Ishikawa (cell line): Measurements from ENCODE around the gene DENND4C.

Experiments used
- CEBPB ChIP-seq: IDR thresholded peaks from 2 replicates; pipeline ENCODE4 v1.6.1; 2012
- CREB1 ChIP-seq: IDR thresholded peaks from 2 replicates; pipeline ENCODE4 v1.6.1; 2012; ENCODE audit warnings: low read depth
- EGR1 ChIP-seq: IDR thresholded peaks from 2 replicates; pipeline ENCODE4 v1.6.1; 2012
- FOXM1 ChIP-seq: IDR thresholded peaks from 2 replicates; pipeline ENCODE4 v1.6.1; 2012; ENCODE audit warnings: low read depth, borderline replicate concordance
- NFIC ChIP-seq: IDR thresholded peaks from 2 replicates; pipeline ENCODE4 v1.6.1; 2012
- RAD21 ChIP-seq: IDR thresholded peaks from 2 replicates; pipeline ENCODE4 v1.6.1; 2012; ENCODE audit warnings: low read depth
- REST ChIP-seq: IDR thresholded peaks from 2 replicates; pipeline ENCODE4 v1.6.1; 2012; ENCODE audit warnings: low read depth, mild to moderate bottlenecking
- TAF1 ChIP-seq: IDR thresholded peaks from 2 replicates; pipeline ENCODE4 v1.6.1; 2012; ENCODE audit warnings: low read depth, mild to moderate bottlenecking
- TEAD4 ChIP-seq: IDR thresholded peaks from 2 replicates; pipeline ENCODE4 v1.6.1; 2012
- USF1 ChIP-seq: IDR thresholded peaks from 2 replicates; pipeline ENCODE4 v1.6.1; 2012
- YY1 ChIP-seq: IDR thresholded peaks from 2 replicates; pipeline ENCODE4 v1.6.1; 2012; ENCODE audit warnings: low read depth
- ZBTB7A ChIP-seq: IDR thresholded peaks from 2 replicates; pipeline ENCODE4 v1.6.1; 2012; ENCODE audit warnings: low read depth
- TF ChIP-seq, protein P1 (sequence below): IDR thresholded peaks from 2 replicates; pipeline ENCODE4 v1.6.1; 2012

DNA sequence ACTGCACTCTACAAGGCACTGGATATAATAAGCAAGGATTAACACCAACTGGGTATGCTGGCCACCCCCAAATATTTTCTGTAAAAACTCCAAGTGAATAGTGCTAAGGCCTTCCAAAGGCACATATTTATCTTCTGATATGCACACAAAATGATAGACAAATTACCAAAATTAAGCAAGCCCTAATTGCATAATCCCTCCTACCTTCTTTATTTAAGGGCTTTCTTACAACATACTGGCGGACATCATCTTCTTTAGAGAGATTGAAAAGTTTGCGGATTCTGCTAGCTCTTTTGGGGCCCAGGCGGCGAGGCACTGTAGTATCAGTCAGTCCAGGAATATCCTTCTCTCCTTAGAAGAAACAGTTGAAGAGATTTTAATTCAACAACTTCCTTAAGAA is 147.7 kb downstream of the DENND4C start:
- TF ChIP-seq TEAD4 (no peak), EGR1 (no peak), CREB1 (no peak), CEBPB (no peak), YY1 (no peak), ZBTB7A (no peak), NFIC (no peak), TAF1 (no peak), FOXM1 (no peak), REST (no peak), USF1 (no peak), RAD21 (no peak)
- TF ChIP-seq, protein P1, sequence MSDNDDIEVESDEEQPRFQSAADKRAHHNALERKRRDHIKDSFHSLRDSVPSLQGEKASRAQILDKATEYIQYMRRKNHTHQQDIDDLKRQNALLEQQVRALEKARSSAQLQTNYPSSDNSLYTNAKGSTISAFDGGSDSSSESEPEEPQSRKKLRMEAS: no peak
